Right lobe of liver (tissue), 4 donors: ENCODE results near the gene C12orf56.

Experiments used
- POLR2A ChIP-seq: fragments of 450-650 bp; IDR thresholded peaks from one replicate; pipeline ENCODE4 v1.6.1; 2017; ENCODE audit warnings: antibody characterized with exemption, mild to moderate bottlenecking
- TF ChIP-seq, protein P1 (sequence below), 4 donors: fragments of 200-600 bp in 3 of 4; fragments of 450-650 bp in 1 of 4; IDR thresholded peaks; one replicate each; pipeline versions ENCODE4 v1.5.1 to v1.8.0; 2016 to 2022; ENCODE audit warnings: antibody characterized with exemption in 4 of 4, mild to moderate bottlenecking in 2 of 4
- donor health status: DM: no; HTN: no; CAD: no.
- donor health status: DM: no; HTN: no; CAD: no.
- donor health status: DM: no; HTN: yes; CAD: no.

GRCh38 chr12:64236549-64236948, 154.0 kb downstream of the C12orf56 start:
- TF ChIP-seq, protein P1, sequence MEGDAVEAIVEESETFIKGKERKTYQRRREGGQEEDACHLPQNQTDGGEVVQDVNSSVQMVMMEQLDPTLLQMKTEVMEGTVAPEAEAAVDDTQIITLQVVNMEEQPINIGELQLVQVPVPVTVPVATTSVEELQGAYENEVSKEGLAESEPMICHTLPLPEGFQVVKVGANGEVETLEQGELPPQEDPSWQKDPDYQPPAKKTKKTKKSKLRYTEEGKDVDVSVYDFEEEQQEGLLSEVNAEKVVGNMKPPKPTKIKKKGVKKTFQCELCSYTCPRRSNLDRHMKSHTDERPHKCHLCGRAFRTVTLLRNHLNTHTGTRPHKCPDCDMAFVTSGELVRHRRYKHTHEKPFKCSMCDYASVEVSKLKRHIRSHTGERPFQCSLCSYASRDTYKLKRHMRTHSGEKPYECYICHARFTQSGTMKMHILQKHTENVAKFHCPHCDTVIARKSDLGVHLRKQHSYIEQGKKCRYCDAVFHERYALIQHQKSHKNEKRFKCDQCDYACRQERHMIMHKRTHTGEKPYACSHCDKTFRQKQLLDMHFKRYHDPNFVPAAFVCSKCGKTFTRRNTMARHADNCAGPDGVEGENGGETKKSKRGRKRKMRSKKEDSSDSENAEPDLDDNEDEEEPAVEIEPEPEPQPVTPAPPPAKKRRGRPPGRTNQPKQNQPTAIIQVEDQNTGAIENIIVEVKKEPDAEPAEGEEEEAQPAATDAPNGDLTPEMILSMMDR (IDR thresholded peaks at IDR 0.05), result no peak
- no peak for TF ChIP-seq POLR2A
